Type B pancreatic cell (in vitro differentiated cells): Measurements from ENCODE around the gene FHAD1. TPM values are rescaled to one million over a fixed set of nuclear protein-coding genes. Genes with fewer than 3 reads are reported as not detected.
"Not testable (repeated sequence)": the region's sequence is repeated elsewhere in the genome, so short reads cannot be mapped to it uniquely, and the experiment has no call there.

Experiments
- DNase-seq: peaks from one replicate; pipeline ENCODE4 v3.0.0; 2021; ENCODE audit warnings: mixed read lengths; ENCODE audit not compliant: unreplicated experiment; ENCODE audit errors: extremely low spot score
- H3K27ac Mint-ChIP-seq: 2 replicates; pipeline ENCODE4 v1.8.0; 2021; ENCODE audit warnings: mild to moderate bottlenecking, mixed read lengths
- H3K27me3 Mint-ChIP-seq: 2 replicates; pipeline ENCODE4 v1.8.0; 2021; ENCODE audit warnings: mixed read lengths
- H3K36me3 Mint-ChIP-seq: 2 replicates; pipeline ENCODE4 v1.8.0; 2021; ENCODE audit warnings: mixed read lengths
- H3K4me1 Mint-ChIP-seq: one replicate; pipeline ENCODE4 v1.8.0; 2021; ENCODE audit warnings: mixed read lengths; ENCODE audit not compliant: unreplicated experiment
- H3K4me3 Mint-ChIP-seq: 2 replicates; pipeline ENCODE4 v1.8.0; 2021; ENCODE audit warnings: mild to moderate bottlenecking, mixed read lengths
- H3K9me3 Mint-ChIP-seq: 2 replicates; pipeline ENCODE4 v1.8.0; 2021; ENCODE audit warnings: mixed read lengths
- total RNA-seq: library from RNA; stranded (reverse); gene quantifications from 2 replicates; pipeline ENCODE4 v1.2.1, GENCODE V29; 2021; ENCODE audit warnings: low replicate concordance
- TF ChIP-seq, protein P1 (sequence below): fragments of 200-600 bp; sonication (generic); conservative IDR thresholded peaks from 2 replicates; pipeline ENCODE4 v1.5.0; 2021; ENCODE audit warnings: antibody characterized with exemption, mild to moderate bottlenecking

The FHAD1 gene
- total RNA-seq, 1 donor from 2014 or later = 3.8 TPM

GRCh38 chr1:15368888-15369287 lies 121.9 kb downstream of the FHAD1 start:
- DNase-seq = no peak
- peaks cover 20% of the 10 kb centered on the region for H3K4me1 Mint-ChIP-seq
- H3K4me3 Mint-ChIP-seq = no peak overlapping the region
- H3K27ac Mint-ChIP-seq = no peak overlapping the region
- H3K27me3 Mint-ChIP-seq = peaks cover 4% of the 10 kb centered on the region
- TF ChIP-seq, protein P1, sequence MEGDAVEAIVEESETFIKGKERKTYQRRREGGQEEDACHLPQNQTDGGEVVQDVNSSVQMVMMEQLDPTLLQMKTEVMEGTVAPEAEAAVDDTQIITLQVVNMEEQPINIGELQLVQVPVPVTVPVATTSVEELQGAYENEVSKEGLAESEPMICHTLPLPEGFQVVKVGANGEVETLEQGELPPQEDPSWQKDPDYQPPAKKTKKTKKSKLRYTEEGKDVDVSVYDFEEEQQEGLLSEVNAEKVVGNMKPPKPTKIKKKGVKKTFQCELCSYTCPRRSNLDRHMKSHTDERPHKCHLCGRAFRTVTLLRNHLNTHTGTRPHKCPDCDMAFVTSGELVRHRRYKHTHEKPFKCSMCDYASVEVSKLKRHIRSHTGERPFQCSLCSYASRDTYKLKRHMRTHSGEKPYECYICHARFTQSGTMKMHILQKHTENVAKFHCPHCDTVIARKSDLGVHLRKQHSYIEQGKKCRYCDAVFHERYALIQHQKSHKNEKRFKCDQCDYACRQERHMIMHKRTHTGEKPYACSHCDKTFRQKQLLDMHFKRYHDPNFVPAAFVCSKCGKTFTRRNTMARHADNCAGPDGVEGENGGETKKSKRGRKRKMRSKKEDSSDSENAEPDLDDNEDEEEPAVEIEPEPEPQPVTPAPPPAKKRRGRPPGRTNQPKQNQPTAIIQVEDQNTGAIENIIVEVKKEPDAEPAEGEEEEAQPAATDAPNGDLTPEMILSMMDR = no peak
- H3K36me3 Mint-ChIP-seq = no peaks in the 10 kb centered on the region
- H3K9me3 Mint-ChIP-seq = no peaks in the 10 kb centered on the region

DNA sequence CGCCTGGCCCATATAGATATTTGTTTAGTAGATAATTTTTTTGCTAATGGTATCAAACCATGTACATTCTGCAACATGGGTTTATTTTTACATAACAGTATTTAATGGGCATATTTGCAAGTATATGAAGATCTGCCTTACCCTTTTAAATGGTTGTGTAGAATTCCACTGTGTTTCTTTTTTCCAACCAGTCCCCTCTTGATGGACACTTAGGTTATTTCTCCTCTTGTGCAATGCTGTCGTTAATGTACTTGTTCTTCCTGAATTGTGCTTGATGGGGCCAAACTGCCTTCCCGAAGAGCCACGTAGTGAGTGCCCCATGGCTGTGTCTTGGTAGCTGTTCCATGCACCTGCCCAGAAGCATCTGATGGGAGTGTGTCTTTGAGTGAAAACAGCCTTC lies 123.2 kb downstream of the FHAD1 start:
- no peaks in the 10 kb centered on the region for H3K36me3 Mint-ChIP-seq
- TF ChIP-seq, protein P1 = no peak
- no peak for DNase-seq
- H3K4me3 Mint-ChIP-seq = no peak overlapping the region
- H3K4me1 Mint-ChIP-seq = peaks cover 16% of the 10 kb centered on the region
- H3K9me3 Mint-ChIP-seq = no peaks in the 10 kb centered on the region
- H3K27ac Mint-ChIP-seq = no peak overlapping the region
- peaks cover 4% of the 10 kb centered on the region for H3K27me3 Mint-ChIP-seq

DNA sequence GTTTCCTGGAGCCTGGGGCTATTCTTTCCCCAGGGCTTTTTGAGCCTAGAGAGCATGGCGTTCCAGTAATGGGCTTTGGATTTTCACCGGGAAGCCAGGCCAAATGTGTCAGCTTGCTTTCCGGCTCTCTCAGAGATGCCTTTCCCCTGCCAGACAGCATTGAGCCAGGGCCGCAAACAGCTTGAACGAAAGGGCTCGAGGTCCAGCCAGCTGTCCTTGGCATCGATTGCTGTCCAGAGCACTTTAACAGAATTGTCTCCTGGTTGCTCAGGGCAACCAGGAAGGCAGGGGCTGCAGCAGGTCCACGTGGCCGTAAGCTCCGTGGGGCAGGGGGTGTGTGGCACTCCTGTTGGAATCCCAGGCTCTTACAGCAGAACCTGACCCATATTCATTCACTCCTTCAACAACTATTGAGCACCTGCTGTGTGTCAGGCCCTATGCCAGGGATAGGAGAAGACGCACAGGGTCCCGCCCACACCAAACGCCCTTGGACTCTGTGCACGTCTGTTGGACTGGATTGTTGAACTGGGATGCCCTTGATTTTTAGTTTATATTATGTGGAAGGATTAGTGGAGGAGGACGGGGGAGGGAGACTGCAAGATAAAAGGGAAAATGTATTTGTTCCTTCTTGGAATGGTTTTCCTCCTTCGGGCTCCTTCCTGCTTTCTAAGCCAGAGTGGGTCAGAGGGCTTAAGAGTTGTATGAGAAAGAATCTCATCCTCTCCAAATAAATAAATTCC lies 123.9 kb downstream of the FHAD1 start:
- no peak overlapping the region for H3K27ac Mint-ChIP-seq
- no peaks in the 10 kb centered on the region for H3K36me3 Mint-ChIP-seq

DNA sequence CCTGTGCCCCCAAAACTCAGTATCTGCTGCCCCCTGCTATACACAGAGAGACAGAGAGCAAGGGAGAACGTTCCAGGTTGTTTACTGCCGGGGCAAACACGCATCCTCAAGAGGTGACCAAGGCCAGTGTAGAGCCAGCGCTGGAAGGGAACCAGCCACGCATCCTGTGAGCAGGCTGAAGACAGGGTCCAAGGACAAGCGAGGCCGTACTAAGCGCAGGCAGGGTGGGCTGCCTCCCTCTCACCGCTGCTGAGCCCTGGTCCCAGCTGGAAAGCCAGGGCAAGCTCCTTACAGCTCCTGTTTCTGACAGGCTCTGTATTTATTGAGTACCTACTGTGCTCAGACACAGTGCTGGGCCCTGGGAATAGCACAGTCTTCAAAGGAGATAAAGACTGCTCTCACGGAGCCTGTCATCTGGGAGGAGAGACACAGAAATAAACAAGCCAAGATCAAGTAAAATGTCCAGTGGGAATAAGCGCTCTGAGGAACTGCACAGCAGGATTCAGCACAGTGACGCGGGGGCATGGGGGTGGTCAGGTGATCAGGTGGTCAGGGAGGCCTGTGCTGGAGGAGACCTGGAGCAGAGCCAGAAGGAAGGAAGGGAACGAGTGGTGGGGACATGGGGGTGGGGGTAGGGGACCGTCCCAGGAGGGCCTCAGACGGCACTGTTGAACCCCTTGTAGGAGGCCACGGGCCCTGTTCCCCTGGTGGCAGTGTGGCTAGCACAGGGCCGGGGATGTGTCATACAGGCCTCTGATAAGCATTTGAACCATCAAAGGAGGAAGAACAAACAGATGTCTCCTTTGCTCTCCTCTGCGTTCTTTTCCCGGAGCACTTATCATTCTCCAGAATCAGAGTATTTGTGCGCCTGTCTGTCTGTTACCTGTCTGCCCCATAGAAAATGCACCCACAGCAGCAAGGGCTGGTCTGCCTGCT lies 124.9 kb downstream of the FHAD1 start:
- Mint-ChIP-seq H3K27me3 (no peaks in the 10 kb centered on the region), H3K9me3 (no peaks in the 10 kb centered on the region), H3K4me1 (peaks cover 13% of the 10 kb centered on the region), H3K36me3 (no peaks in the 10 kb centered on the region), H3K4me3 (no peak overlapping the region), H3K27ac (no peak overlapping the region)
- TF ChIP-seq, protein P1 = no peak
- no peak for DNase-seq

More for the DNA sequence above, 123.9 kb downstream of the FHAD1 start:
- peaks cover 16% of the 10 kb centered on the region for H3K4me1 Mint-ChIP-seq
- H3K27me3 Mint-ChIP-seq = peaks cover 4% of the 10 kb centered on the region
- H3K9me3 Mint-ChIP-seq = no peaks in the 10 kb centered on the region
- no peak for DNase-seq
- TF ChIP-seq, protein P1 = no peak
- no peak overlapping the region for H3K4me3 Mint-ChIP-seq

DNA sequence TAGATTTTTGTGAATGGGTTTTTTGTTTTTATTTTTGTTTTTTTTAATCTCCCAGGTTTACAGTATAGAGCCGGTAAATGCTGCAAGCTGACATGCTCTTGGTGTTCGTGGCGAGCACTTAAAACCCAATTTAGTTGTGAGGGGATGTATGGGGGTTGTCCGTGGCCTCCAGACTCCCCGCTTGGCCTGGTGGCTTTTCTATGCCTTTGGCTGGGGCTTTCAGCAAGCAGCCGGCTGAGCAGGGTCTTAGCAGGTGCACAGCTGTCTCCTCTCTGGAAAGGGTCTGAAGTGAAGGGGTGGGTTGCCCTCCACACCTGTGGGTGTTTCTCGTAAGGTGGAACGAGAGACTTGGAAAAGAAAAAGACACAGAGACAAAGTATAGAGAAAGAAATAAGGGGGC lies 131.7 kb downstream of the FHAD1 start:
- Mint-ChIP-seq H3K9me3 (no peaks in the 10 kb centered on the region), H3K27me3 (peaks cover 19% of the 10 kb centered on the region), H3K27ac (no peak overlapping the region), H3K4me3 (no peak overlapping the region), H3K36me3 (no peaks in the 10 kb centered on the region), H3K4me1 (peaks cover 30% of the 10 kb centered on the region)
- TF ChIP-seq, protein P1 = no peak
- no peak for DNase-seq

DNA sequence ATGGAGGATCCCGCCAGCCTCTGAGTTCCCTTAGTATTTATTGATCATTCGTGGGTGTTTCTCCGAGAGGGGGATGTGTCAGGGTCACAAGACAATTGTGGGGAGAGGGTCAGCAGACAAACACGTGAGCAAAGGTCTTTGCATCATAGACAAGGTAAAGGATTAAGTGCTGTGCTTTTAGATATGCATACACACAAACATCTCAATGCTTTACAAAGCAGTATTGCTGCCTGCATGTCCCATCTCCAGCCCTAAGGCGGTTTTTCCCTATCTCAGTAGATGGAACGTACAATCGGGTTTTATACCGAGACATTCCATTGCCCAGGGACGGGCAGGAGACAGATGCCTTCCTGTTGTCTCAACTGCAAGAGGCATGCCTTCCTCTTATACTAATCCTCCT lies 132.1 kb downstream of the FHAD1 start:
- not testable (repeated sequence) for H3K36me3 Mint-ChIP-seq, H3K4me3 Mint-ChIP-seq, DNase-seq, H3K9me3 Mint-ChIP-seq, H3K27ac Mint-ChIP-seq
- Mint-ChIP-seq H3K27me3 (peaks cover 23% of the 10 kb centered on the region), H3K4me1 (peaks cover 30% of the 10 kb centered on the region)
